ENCODE measurements around the gene MPI. TPM values are rescaled to one million over a fixed set of nuclear protein-coding genes. Genes with fewer than 3 reads are reported as not detected.

MPI gene
- total RNA-seq, 1 donor from 2014 or later, result 25.9 TPM

GRCh38 chr15:74873036-74873755 is 16.6 kb upstream of the MPI start, which contains the start of gene SCAMP2:
Gene SCAMP2 (minus strand): TSS chr15:74873365. CDS start chr15:74873255, 110 bp downstream.
- peaks cover 8% of the 10 kb centered on the region for H3K4me1 ChIP-seq (ENCODE audit: insufficient read depth, low read length)
- H3K79me2 ChIP-seq (ENCODE audit: insufficient read depth, low read length), result peaks cover 45% of the 10 kb centered on the region
- H3K9me3 ChIP-seq (ENCODE audit: insufficient read depth, low read depth, low read length), result no peaks in the 10 kb centered on the region
- Mint-ChIP-seq H3K27ac (ENCODE audit: unreplicated experiment) (peak within 1 kb of the TSS; percentile 91), H3K4me1 (ENCODE audit: low read depth, unreplicated experiment) (peaks cover 25% of the 10 kb centered on the region), H3K9me3 (ENCODE audit: unreplicated experiment) (peaks cover under 1% of the 10 kb centered on the region), H3K36me3 (ENCODE audit: low read depth, unreplicated experiment) (peaks cover 2% of the 10 kb centered on the region), H3K4me3 (ENCODE audit: unreplicated experiment) (peak within 1 kb of the TSS; percentile 98), H3K27me3 (ENCODE audit: low read depth, unreplicated experiment) (peaks cover 1% of the 10 kb centered on the region)
- H3K4me2 ChIP-seq (ENCODE audit: low read length), result peak within 1 kb of the TSS; percentile 86
- H3K27me3 ChIP-seq (ENCODE audit: insufficient read depth, low read length), result no peaks in the 10 kb centered on the region
- peak within 1 kb of the TSS; percentile 67 for H3K4me3 ChIP-seq (ENCODE audit: insufficient read depth, low read depth, low read length)
- TF ChIP-seq EZH2 (IDR thresholded peaks at IDR 0.05; ENCODE audit: insufficient read depth, low read length), result no peak
- no peak for TF ChIP-seq CTCF (IDR thresholded peaks at IDR 0.05; ENCODE audit: insufficient read depth, low read depth, low read length)
- peak within 1 kb of the TSS; percentile 96 for H3K9ac ChIP-seq (ENCODE audit: low read length)
- H3K27ac ChIP-seq (ENCODE audit: low read depth, low read length), result peak within 1 kb of the TSS; percentile 97
- DNase-seq (ENCODE audit: low read depth), result peak; percentile 94
- peak within 1 kb of the TSS; percentile 97 for H2AFZ ChIP-seq (ENCODE audit: low read depth, low read length)
- H3K36me3 ChIP-seq (ENCODE audit: insufficient read depth, low read length), result no peaks in the 10 kb centered on the region
- peaks cover 43% of the 10 kb centered on the region for H4K20me1 ChIP-seq (ENCODE audit: insufficient read depth, low read length)
- FAIRE-seq, result no peak

- no peak overlapping the region for H3K27ac Mint-ChIP-seq (ENCODE audit: unreplicated experiment)
- H3K9me3 ChIP-seq (ENCODE audit: insufficient read depth, low read depth, low read length), result no peaks in the 10 kb centered on the region
These were observed 16.0 kb upstream of the MPI start for GRCh38 chr15:74873756-74874424.

More at GRCh38 chr15:74873756-74874424, 16.0 kb upstream of the MPI start:
- Mint-ChIP-seq H3K27me3 (ENCODE audit: low read depth, unreplicated experiment) (peaks cover 1% of the 10 kb centered on the region), H3K36me3 (ENCODE audit: low read depth, unreplicated experiment) (peaks cover 2% of the 10 kb centered on the region), H3K4me3 (ENCODE audit: unreplicated experiment) (peak overlapping the region; percentile 98), H3K9me3 (ENCODE audit: unreplicated experiment) (no peaks in the 10 kb centered on the region), H3K4me1 (ENCODE audit: low read depth, unreplicated experiment) (peaks cover 23% of the 10 kb centered on the region)
- no peak for FAIRE-seq
- Histone ChIP-seq H3K9ac (ENCODE audit: low read length) (peak overlapping the region; percentile 96), H3K36me3 (ENCODE audit: insufficient read depth, low read length) (no peaks in the 10 kb centered on the region), H3K27me3 (ENCODE audit: insufficient read depth, low read length) (no peaks in the 10 kb centered on the region), H3K4me1 (ENCODE audit: insufficient read depth, low read length) (peaks cover 8% of the 10 kb centered on the region), H3K27ac (ENCODE audit: low read depth, low read length) (no peak overlapping the region), H2AFZ (ENCODE audit: low read depth, low read length) (peak overlapping the region; percentile 78), H3K79me2 (ENCODE audit: insufficient read depth, low read length) (peaks cover 39% of the 10 kb centered on the region), H3K4me3 (ENCODE audit: insufficient read depth, low read depth, low read length) (peak overlapping the region; percentile 67), H4K20me1 (ENCODE audit: insufficient read depth, low read length) (peaks cover 36% of the 10 kb centered on the region), H3K4me2 (ENCODE audit: low read length) (peak overlapping the region; percentile 86)
- no peak for DNase-seq (ENCODE audit: low read depth)
- no peak for TF ChIP-seq EZH2 (IDR thresholded peaks at IDR 0.05; ENCODE audit: insufficient read depth, low read length)
- no peak for TF ChIP-seq CTCF (IDR thresholded peaks at IDR 0.05; ENCODE audit: insufficient read depth, low read depth, low read length)

Data from astrocyte (in vitro differentiated cells and primary cell).